Parathyroid adenoma (tissue), 2 donors: ENCODE results near the gene BTNL9.

Experiments used
- H2AFZ ChIP-seq: fragments of 300-600 bp; sonication (generic); one replicate; pipeline ENCODE4 v1.7.0; 2017; ENCODE audit warnings: antibody characterized with exemption, mild to moderate bottlenecking
- H3K27ac ChIP-seq: fragments of 300-600 bp; sonication (generic); one replicate; pipeline ENCODE4 v1.7.0; 2017
- H3K27me3 ChIP-seq: fragments of 300-600 bp; sonication (generic); one replicate; pipeline ENCODE4 v1.7.0; 2017; ENCODE audit warnings: low read length; ENCODE audit not compliant: control insufficient read depth, insufficient read depth
- H3K36me3 ChIP-seq: fragments of 300-600 bp; sonication (generic); one replicate; pipeline ENCODE4 v1.7.0; 2017; ENCODE audit warnings: low read length; ENCODE audit not compliant: control insufficient read depth, insufficient read depth
- H3K4me1 ChIP-seq: fragments of 300-600 bp; sonication (generic); one replicate; pipeline ENCODE4 v1.7.0; 2017; ENCODE audit warnings: control low read depth
- H3K4me2 ChIP-seq: fragments of 300-600 bp; sonication (generic); one replicate; pipeline ENCODE4 v1.7.0; 2017; ENCODE audit warnings: low read length
- H3K4me3 ChIP-seq: fragments of 300-600 bp; sonication (generic); one replicate; pipeline ENCODE4 v1.7.0; 2017; ENCODE audit warnings: low read depth, low read length
- H3K79me2 ChIP-seq: fragments of 300-600 bp; sonication (generic); one replicate; pipeline ENCODE4 v1.7.0; 2017; ENCODE audit warnings: control low read depth
- H3K9ac ChIP-seq: fragments of 300-600 bp; sonication (generic); one replicate; pipeline ENCODE4 v1.7.0; 2017; ENCODE audit warnings: mild to moderate bottlenecking
- H3K9me3 ChIP-seq: fragments of 300-600 bp; sonication (generic); one replicate; pipeline ENCODE4 v1.7.0; 2017; ENCODE audit warnings: low read length; ENCODE audit not compliant: control insufficient read depth
- TF ChIP-seq, protein P1 (sequence below): fragments of 300-600 bp; sonication (generic); IDR thresholded peaks from one replicate; pipeline ENCODE4 v1.7.0; 2017; ENCODE audit warnings: antibody characterized with exemption, mild to moderate bottlenecking
- donor health status: primary hyperparathyroidism.

BTNL9 gene

DNA sequence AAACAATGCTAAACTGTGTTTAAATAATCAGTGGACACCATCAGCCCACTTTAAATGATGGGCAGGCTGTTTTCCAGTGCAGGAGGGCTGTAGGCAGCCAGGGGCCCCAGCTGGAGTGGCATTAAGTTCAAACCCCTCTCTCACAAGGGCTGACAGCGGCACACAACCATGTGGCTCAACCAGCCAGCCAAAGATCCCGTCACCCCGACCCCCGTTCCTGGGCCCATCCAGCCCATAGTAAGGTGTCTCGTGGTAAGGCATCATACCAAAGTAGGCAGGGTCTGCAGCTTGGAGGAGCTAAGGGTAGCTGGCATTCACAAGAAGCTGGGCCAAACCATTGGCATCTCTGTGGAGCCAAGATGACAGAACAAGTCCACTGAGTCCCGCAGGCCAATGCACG is 24.9 kb downstream of the BTNL9 start:
- TF ChIP-seq, protein P1, sequence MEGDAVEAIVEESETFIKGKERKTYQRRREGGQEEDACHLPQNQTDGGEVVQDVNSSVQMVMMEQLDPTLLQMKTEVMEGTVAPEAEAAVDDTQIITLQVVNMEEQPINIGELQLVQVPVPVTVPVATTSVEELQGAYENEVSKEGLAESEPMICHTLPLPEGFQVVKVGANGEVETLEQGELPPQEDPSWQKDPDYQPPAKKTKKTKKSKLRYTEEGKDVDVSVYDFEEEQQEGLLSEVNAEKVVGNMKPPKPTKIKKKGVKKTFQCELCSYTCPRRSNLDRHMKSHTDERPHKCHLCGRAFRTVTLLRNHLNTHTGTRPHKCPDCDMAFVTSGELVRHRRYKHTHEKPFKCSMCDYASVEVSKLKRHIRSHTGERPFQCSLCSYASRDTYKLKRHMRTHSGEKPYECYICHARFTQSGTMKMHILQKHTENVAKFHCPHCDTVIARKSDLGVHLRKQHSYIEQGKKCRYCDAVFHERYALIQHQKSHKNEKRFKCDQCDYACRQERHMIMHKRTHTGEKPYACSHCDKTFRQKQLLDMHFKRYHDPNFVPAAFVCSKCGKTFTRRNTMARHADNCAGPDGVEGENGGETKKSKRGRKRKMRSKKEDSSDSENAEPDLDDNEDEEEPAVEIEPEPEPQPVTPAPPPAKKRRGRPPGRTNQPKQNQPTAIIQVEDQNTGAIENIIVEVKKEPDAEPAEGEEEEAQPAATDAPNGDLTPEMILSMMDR, result no peak
- no peak overlapping the region for H3K9ac ChIP-seq
- H2AFZ ChIP-seq, result no peak overlapping the region
- H3K4me3 ChIP-seq, result no peak overlapping the region
- H3K4me1 ChIP-seq, result peaks cover 3% of the 10 kb centered on the region
- H3K9me3 ChIP-seq, result no peaks in the 10 kb centered on the region
- no peaks in the 10 kb centered on the region for H3K36me3 ChIP-seq
- H3K4me2 ChIP-seq, result no peak overlapping the region
- no peaks in the 10 kb centered on the region for H3K27me3 ChIP-seq
- H3K27ac ChIP-seq, result no peak overlapping the region
- no peaks in the 10 kb centered on the region for H3K79me2 ChIP-seq

DNA sequence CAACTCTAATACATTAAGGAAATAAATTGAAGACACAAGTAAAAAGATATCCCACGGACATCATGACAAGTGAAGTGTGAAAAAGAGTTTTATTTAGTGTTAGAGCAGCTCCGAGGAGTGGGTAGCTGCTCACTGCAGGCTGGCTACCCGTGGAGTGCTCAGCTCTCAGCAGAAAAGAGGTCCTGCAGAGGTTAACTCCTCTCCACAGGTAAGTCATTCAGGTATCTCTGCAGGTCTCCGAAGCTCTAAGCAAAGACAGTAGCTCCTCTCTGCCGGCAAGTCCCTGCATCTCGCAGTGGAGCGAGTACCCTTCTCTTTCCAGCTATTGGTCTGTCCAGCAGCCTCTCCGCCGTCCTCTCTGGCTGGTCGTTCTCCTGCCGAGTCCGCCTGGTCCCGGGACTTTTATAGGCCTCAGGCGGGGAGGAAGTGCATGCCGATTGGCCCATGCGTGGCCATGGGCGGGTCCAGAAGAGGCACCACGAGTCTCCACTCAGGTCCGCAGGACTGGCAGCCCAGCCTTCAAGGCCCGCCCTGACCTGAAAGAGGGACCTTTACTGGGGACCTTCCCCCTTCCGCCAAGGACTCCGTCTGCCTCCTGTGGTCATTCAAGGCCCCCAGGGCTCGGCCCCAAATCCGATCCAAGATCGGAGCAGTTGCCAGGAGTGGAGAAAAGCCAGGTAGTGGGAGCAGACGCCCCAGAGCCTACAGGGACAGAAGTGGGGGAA is 29.9 kb downstream of the BTNL9 start:
- H3K4me3 ChIP-seq, result no peak overlapping the region
- H2AFZ ChIP-seq, result peak overlapping the region; percentile 57
- H3K4me1 ChIP-seq, result no peaks in the 10 kb centered on the region
- no peak overlapping the region for H3K4me2 ChIP-seq
- no peaks in the 10 kb centered on the region for H3K9me3 ChIP-seq
- H3K79me2 ChIP-seq, result no peaks in the 10 kb centered on the region
- TF ChIP-seq, protein P1, result no peak
- H3K27me3 ChIP-seq, result no peaks in the 10 kb centered on the region
- H3K9ac ChIP-seq, result no peak overlapping the region
- no peak overlapping the region for H3K27ac ChIP-seq
- no peaks in the 10 kb centered on the region for H3K36me3 ChIP-seq

DNA sequence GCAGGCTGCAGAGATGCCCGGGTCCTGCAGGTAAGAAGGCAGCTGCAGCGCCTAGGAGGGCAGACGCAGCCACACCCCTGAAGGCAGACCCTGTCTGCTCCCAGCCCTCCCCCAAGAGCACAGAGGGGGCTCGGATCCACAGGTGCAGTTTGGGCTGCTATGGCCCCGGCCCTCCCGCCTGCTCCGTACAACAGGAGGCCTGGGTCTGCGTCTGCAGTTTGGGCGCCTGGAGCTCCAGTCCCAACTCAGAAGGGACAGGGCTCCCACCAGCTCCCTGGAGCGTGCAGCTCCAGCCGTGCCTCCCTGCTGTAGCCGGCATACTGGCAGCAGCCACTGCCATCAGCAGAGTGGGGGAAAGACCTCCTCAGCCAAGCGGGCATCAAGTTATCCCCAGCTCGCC is 30.5 kb downstream of the BTNL9 start:
- no peaks in the 10 kb centered on the region for H3K36me3 ChIP-seq
- H3K9ac ChIP-seq, result no peak overlapping the region
- H3K27ac ChIP-seq, result no peak overlapping the region
- no peaks in the 10 kb centered on the region for H3K79me2 ChIP-seq
- no peaks in the 10 kb centered on the region for H3K4me1 ChIP-seq
- no peak overlapping the region for H3K4me3 ChIP-seq
- H3K27me3 ChIP-seq, result no peaks in the 10 kb centered on the region
- TF ChIP-seq, protein P1, result no peak
- no peak overlapping the region for H2AFZ ChIP-seq
- H3K9me3 ChIP-seq, result no peaks in the 10 kb centered on the region
- no peak overlapping the region for H3K4me2 ChIP-seq

DNA sequence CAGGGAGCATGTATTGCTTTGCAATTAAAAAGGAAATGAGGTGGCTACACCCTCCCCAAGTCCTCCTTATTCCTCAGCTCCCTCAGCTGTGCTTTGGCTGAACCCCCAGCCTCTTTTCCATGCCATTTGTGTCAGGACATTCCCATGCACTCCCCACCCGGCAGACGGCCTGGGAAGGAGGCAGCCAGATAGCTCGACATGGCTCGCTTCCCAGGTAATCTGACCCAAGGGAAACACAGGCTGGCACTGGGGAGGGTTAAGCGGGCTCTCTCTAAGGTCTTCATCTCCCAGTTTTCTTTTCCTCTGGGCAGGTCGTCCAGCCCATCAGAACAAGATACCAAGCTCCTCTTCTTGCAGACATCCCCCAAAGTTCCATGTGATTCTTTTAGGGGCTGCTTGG is 31.2 kb downstream of the BTNL9 start:
- H3K4me1 ChIP-seq, result no peaks in the 10 kb centered on the region
- TF ChIP-seq, protein P1, result no peak
- no peaks in the 10 kb centered on the region for H3K79me2 ChIP-seq
- no peaks in the 10 kb centered on the region for H3K27me3 ChIP-seq
- H3K9me3 ChIP-seq, result no peaks in the 10 kb centered on the region
- no peak overlapping the region for H3K4me3 ChIP-seq
- H3K36me3 ChIP-seq, result no peaks in the 10 kb centered on the region
- no peak overlapping the region for H3K9ac ChIP-seq
- H3K4me2 ChIP-seq, result no peak overlapping the region
- H2AFZ ChIP-seq, result no peak overlapping the region
- no peak overlapping the region for H3K27ac ChIP-seq

DNA sequence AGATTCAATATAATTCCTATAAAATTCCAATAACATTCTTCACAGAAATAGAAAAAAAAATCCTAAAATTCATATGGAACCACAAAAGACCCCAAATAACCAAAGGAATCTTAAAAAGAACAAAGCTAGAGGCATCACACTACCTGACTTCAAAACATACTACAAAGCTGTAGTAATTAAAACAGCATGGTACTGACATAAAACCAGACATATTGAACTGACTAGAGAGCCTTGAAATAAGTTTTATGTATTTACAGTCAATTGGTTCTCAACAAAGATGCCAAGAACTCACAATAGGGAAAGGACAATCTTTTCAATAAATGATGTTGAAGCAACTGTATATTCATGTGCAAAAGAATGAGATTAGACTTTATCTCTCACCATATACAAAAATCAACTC is 36.9 kb downstream of the BTNL9 start:
- Histone ChIP-seq H3K79me2 (no peaks in the 10 kb centered on the region), H2AFZ (no peak overlapping the region), H3K9ac (no peak overlapping the region), H3K4me2 (no peak overlapping the region), H3K27ac (no peak overlapping the region), H3K4me3 (no peak overlapping the region), H3K4me1 (no peaks in the 10 kb centered on the region), H3K36me3 (no peaks in the 10 kb centered on the region), H3K9me3 (no peaks in the 10 kb centered on the region), H3K27me3 (no peaks in the 10 kb centered on the region)
- TF ChIP-seq, protein P1, result no peak
